Fibroblast of the aortic adventitia (primary cell): ENCODE results near the gene PRRX2. TPM values are rescaled to one million over a fixed set of nuclear protein-coding genes. Genes with fewer than 3 reads are reported as not detected.

ENCODE experiments used
- DNase-seq: peaks from one replicate; pipeline ENCODE4 v3.0.0-alpha.2; 2010; ENCODE audit warnings: low read depth
- H3K4me3 ChIP-seq: 2 replicates; pipeline ENCODE4 v1.5.1; 2011; ENCODE audit warnings: low read depth, mild to moderate bottlenecking, control low read depth, low read length, moderate library complexity
- CTCF ChIP-seq: IDR thresholded peaks from 2 replicates; pipeline ENCODE4 v1.5.1; 2011; ENCODE audit warnings: mild to moderate bottlenecking, low read length, control low read depth, inconsistent platforms; ENCODE audit not compliant: insufficient read depth
- total RNA-seq: library from RNA; depleted of rRNA; stranded (reverse); fragments of >200 nt; gene quantifications from 2 replicates; pipeline ENCODE4 v1.2.3, GENCODE V29; 2012; ENCODE audit warnings: low replicate concordance

Gene PRRX2
- total RNA-seq, 1 donor: 36.1 TPM

GRCh38 chr9:129728744-129729143, 63.3 kb downstream of the PRRX2 start:
- H3K4me3 ChIP-seq: no peak overlapping the region
- DNase-seq: no peak
- no peak for TF ChIP-seq CTCF

GRCh38 chr9:129731477-129732085, 66.1 kb downstream of the PRRX2 start:
- no peak for TF ChIP-seq CTCF
- DNase-seq: no peak

GRCh38 chr9:129732100-129732499, 66.7 kb downstream of the PRRX2 start:
- TF ChIP-seq CTCF: no peak
- no peak for DNase-seq

More at GRCh38 chr9:129731477-129732085, 66.1 kb downstream of the PRRX2 start:
- H3K4me3 ChIP-seq: no peak overlapping the region

GRCh38 chr9:129732946-129733631, 67.6 kb downstream of the PRRX2 start:
- no peak overlapping the region for H3K4me3 ChIP-seq
- TF ChIP-seq CTCF: no peak
- no peak for DNase-seq

More at GRCh38 chr9:129732100-129732499, 66.7 kb downstream of the PRRX2 start:
- H3K4me3 ChIP-seq: no peak overlapping the region

- no peak for TF ChIP-seq CTCF
- H3K4me3 ChIP-seq: no peak overlapping the region
- DNase-seq: no peak
These were observed 68.1 kb downstream of the PRRX2 start for GRCh38 chr9:129733632-129733953.

- no peak for TF ChIP-seq CTCF
- H3K4me3 ChIP-seq: no peak overlapping the region
- DNase-seq: no peak
These were observed 70.1 kb downstream of the PRRX2 start for GRCh38 chr9:129735546-129735945.
